HT-29 (cell line): ENCODE results near the gene SPDYE2B. TPM values are rescaled to one million over a fixed set of nuclear protein-coding genes. Genes with fewer than 3 reads are reported as not detected.
"Not testable (repeated sequence)": the region's sequence is repeated elsewhere in the genome, so short reads cannot be mapped to it uniquely, and the experiment has no call there.

Experiments used
- DNase-seq: peaks from one replicate; pipeline ENCODE4 v3.0.0-alpha.2; 2015; ENCODE audit warnings: low spot score
- total RNA-seq: library from RNA; depleted of rRNA; stranded (reverse); fragments of >200 nt; shearing (Covaris generic); gene quantifications from 2 replicates; pipeline ENCODE4 v1.2.3, GENCODE V29; 2014

Gene SPDYE2B
- total RNA-seq, 1 experiment from 2014 or later = not detected

GRCh38 chr7:102642691-102643090 is 7.4 kb upstream of the SPDYE2B start, which contains the start of gene UPK3BL1:
TSS of gene UPK3BL1 (minus strand) at chr7:102642791. CDS start at chr7:102642741, 50 bp downstream.
- DNase-seq = not testable (repeated sequence)

GRCh38 chr7:102643404-102643803 is 6.7 kb upstream of the SPDYE2B start:
- not testable (repeated sequence) for DNase-seq

- DNase-seq = not testable (repeated sequence)
These were observed 2.3 kb upstream of the SPDYE2B start for GRCh38 chr7:102647813-102648212.

- not testable (repeated sequence) for DNase-seq
These were observed 14.6 kb downstream of the SPDYE2B start for GRCh38 chr7:102664765-102665164.

GRCh38 chr7:102666850-102667249 is 16.7 kb downstream of the SPDYE2B start:
- DNase-seq = not testable (repeated sequence)

- not testable (repeated sequence) for DNase-seq
These were observed 17.4 kb downstream of the SPDYE2B start for GRCh38 chr7:102667523-102667922.

- DNase-seq = peak; percentile 50
These were observed 21.2 kb downstream of the SPDYE2B start, which contains the start of gene POLR2J2 for GRCh38 chr7:102671166-102671955. TSS of gene POLR2J2 (minus strand) at chr7:102671663. CDS start at chr7:102671601, 62 bp downstream.

GRCh38 chr7:102671956-102672307 is 21.8 kb downstream of the SPDYE2B start:
- DNase-seq = not testable (repeated sequence)

GRCh38 chr7:102673447-102674067 is 23.4 kb downstream of the SPDYE2B start:
- not testable (repeated sequence) for DNase-seq

- DNase-seq = not testable (repeated sequence)
These were observed 25.4 kb downstream of the SPDYE2B start for GRCh38 chr7:102675545-102675944.

- not testable (repeated sequence) for DNase-seq
These were observed 30.7 kb downstream of the SPDYE2B start for GRCh38 chr7:102680780-102681179.

- DNase-seq = not testable (repeated sequence)
These were observed 32.4 kb downstream of the SPDYE2B start for GRCh38 chr7:102682560-102682959.

GRCh38 chr7:102688299-102689036 is 38.3 kb downstream of the SPDYE2B start:
- DNase-seq = not testable (repeated sequence)

- not testable (repeated sequence) for DNase-seq
These were observed 39.5 kb downstream of the SPDYE2B start for GRCh38 chr7:102689436-102690282.

- DNase-seq = not testable (repeated sequence)
These were observed 40.5 kb downstream of the SPDYE2B start for GRCh38 chr7:102690602-102691001.

- DNase-seq = not testable (repeated sequence)
These were observed 43.9 kb downstream of the SPDYE2B start for GRCh38 chr7:102694008-102694407.

- DNase-seq = not testable (repeated sequence)
These were observed 45.0 kb downstream of the SPDYE2B start for GRCh38 chr7:102695033-102695552.

- not testable (repeated sequence) for DNase-seq
These were observed 45.9 kb downstream of the SPDYE2B start for GRCh38 chr7:102696009-102696408.

- DNase-seq = not testable (repeated sequence)
These were observed 47.8 kb downstream of the SPDYE2B start for GRCh38 chr7:102697642-102698512.
